Medulla oblongata (tissue), 1 donor: ENCODE data around the gene LRRC4B.

Source experiments
- DNase-seq: peaks from one replicate; pipeline ENCODE4 v3.0.0-alpha.2; 2015; ENCODE audit errors: extremely low spot score

The LRRC4B gene

DNA sequence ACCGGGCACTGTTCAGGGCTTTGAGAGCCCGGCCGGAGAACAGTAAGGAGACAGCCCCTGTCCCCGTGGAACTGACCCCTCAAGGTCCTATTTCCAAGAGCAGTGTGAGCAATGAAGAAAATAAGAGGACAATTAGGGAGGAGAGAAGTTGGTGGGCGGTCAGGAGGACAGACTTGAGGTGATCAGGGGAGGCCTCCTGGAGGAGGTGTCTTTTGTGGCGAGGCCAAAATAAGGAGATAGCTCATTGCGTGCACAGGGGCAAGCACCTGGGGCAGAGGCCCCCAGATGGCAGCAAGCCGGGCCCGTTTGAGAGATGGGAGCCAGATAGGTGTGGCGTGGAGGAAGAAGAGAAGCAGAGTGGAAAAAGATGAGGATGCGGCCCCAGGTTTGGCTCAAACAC is 2.8 kb upstream of the LRRC4B start:
- no peak for DNase-seq

DNA sequence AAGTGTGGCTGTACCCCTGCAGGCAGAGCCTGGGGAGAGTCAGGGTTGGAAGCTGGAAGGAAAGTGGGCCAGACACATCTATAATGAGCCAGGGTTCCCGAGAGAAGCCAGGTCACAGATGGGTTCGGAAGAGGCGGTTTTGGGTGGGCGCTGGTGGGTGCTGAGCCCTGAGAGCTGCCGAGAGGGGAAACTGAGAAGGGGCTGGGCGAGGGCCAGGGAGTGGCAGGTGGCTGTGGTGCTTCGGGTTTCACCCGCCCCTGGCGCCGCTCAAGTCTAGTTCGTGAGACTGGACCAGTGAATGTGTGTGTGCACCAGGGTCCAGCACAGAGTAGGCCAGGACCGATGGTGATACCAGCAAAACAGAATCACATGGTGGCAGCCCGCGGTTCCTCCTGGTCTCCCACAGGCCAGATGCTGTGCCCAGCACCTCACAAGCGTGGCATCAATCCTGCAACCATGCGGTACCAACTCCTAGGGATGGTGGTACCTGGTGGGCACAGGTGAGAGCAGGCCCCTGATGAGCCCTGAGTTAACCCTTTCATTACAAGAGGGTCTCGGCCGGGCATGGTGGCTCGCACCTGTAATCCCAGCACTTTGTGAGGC is 1.8 kb upstream of the LRRC4B start:
- no peak for DNase-seq

DNA sequence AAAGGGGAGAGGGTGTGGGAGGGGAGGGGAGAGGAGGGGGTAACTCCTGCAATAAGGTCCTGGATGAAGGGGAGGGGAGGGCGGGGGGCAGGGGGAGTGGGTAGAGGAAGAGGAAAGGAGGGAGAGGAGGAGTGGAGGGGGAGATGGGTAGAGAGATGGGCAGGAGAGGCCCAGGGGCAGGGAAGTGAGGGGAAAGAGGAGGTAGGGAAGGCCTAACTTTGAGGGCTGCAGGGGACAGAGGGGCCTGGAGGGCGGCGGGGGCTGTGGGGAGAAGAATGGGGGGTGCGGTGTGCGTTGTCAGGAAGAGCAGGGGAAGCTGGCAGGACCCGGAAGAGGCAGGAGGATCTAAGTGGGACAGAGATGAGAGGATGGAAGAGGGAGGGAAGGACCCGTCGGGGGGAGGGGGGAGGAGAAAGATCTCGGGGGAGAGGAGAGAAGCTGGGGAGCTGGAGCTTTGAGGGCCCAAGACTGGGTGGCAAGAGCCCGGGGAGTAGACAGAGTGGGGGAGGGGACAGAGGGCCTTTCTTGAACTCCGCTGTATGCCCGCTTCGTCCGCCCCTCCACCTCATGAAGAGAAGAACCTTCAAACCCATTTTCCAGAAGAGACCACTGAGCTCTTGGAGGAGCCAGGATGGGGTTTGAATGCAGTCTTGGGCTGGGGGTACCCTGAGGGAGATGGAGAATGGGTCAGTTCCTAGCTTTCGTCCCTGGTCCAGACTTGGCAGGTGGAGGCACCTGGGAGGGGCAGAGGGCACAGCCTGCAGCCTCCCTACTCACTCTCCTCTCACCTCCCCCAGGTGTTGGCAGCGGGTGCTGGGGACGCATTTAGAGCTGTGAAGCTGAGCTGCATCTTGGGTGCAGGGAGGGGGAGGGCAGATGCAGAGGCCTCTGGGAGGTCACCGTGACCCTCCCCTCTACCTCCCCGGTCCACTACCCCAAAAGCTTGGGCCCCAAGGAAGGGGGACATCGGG is 778 bp upstream of the LRRC4B start:
- no peak for DNase-seq

DNA sequence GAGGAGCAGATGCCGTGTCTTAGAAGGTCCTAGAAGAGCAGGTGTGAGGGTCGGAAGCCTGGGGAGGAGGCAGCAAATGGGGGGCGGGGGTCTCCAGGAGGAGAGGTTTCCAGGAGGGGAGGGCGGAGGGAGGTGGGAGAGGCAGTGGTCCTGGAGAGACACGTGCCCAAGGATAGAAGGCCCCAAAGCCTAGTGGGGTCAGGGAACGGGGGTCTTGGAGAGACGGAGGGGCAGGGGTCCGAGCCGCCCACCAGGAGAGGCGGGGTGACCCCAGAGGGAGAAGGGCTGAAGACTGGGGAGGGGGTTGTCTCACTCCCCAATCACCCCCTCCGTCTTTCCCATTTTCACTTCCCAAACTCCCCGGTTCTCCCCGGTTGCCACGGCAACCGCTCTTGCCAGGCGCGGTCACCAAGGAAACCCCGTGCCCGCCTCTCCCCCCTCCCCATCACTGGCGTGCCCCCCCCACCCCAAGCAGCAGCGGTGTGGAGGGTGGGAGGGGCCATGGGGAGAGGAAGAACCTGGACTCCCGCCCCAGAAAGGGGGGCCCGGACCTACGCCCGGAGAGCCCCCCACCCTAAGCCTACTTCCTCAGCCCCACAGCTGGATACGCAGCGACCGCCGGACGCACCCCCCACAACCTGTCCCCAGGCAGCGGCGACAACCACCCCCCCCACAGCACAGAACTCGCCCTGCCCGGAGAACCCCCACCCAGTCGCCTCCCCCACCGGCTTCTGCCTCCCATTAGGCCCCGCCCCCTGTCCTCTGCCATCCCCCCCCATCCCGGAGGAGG is 988 bp downstream of the LRRC4B start:
- DNase-seq: peak; percentile 53

DNA sequence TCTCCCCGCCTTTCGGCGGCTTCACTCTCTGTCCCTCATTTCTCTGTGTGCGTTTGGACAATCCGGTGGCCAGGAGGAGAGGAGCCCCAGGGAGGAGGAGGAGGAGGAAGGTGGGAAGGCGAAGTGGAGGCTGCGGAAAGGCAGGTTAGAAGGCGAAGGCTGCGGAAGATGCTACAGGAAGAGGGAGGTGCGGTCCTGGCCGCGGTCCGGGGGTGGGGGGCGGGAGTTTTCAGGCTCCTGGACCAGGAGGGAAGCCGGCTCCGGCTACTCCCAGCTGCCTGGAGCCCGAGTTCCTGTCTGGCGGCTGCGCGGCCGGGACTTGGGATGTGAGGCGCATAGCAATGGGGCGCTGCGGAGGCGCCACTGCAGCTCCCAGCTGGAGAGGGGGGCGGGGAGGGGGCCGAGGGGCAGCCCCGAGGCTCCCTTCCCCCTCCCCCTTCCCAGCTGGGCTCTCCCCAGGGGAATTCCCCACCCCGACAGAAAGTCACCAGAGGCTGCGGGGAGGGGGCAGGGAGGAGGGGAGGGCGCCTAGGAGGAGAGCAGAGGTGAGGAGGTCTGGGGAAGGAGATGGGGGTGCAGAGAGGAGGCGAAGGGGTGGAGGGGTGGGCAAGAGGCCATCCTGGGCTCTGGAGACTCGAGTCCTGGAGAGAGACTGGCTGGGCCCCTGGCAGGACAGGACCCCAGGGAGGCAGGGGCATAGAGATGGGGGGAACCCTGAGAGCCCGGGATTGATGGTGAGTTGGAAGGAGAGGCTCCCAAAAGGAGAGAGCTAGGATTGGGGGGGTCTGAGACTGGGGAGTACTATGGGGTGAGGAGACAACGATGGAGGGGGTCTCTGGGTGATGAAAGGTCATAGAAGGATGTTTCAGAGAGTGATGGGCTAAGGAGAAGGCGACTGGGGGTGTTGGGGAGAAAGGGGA is 2.0 kb downstream of the LRRC4B start:
- DNase-seq: peak; percentile 80

DNA sequence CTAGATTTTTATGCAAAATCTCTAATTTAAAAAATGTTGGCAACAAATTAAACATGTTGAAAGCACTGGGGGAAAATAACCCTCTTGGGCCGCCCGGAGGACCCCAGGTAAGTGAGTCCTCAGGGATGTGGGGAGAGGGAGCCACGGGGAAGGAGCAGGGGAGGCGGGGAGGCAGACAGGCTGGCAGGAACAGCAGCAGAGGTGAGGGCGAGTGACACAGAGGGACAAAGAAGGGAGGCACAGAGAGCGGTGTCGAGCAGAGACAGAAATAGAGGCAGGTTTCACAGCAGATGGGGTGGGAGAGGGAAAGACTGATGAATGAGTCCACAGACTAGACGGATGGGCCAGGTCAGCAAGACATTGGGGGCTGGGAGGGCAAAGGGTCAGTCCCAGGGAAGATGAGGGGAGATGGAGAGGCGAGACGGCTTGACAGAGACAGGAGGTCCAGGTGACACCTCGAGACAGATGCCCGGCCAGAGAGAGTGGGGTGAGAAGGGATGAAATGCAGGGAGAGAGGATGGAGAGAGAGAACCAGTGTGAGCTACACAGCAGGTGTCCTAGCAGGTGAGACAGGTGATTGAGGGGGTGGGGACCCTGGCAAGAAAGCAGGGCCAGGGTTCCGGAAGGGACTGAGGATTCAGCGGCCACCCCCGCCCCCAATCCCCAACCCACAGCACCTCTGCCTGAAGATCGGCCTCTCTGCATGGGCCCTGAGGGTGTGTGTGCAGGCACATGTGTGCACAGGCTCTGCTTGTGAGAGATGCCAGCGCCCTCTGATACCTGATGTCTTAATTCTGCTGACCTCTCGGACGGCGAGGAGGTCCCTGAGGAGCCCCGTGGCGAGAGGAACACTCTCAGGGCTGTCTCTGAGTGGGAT is 3.8 kb downstream of the LRRC4B start:
- DNase-seq: no peak

DNA sequence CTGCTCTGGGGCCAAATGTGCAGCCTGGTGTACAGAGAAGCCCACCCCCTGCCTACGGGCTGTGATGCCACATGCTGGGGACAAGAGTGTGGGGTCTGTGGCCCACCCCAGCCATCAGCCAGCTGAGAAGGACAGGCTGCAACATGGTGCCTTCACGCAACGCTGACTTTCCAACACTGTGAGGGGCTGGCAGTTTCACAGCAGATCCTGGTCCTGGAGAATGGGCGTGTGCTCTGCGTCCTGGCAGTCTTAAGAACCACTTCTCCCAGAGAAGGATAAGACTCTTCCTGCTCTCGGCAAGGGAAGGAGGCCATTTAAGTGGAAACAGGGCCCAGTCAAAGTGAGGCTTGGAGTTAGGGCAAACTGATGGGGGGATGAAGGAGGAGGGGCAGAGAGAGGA is 4.6 kb downstream of the LRRC4B start:
- no peak for DNase-seq

DNA sequence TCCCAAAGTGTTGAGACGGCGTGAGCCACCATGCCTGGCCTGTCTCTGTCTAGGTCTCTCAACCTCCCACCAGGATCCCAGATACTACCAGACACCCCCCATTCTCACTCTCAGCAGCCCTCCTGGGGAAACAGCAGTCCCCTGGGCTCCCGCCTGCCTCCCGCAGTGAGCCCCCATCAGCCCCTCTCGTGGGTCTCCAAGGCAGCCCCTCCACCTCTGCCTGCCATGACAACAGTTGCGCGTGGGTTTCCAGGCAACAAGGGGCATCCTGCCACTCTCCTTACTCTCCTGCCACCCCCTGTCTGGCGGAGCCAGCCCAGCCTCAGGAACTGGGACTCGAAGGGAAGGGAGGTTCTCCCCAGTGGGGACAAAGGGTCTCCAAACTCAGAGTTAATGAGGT is 5.2 kb downstream of the LRRC4B start:
- DNase-seq: no peak

DNA sequence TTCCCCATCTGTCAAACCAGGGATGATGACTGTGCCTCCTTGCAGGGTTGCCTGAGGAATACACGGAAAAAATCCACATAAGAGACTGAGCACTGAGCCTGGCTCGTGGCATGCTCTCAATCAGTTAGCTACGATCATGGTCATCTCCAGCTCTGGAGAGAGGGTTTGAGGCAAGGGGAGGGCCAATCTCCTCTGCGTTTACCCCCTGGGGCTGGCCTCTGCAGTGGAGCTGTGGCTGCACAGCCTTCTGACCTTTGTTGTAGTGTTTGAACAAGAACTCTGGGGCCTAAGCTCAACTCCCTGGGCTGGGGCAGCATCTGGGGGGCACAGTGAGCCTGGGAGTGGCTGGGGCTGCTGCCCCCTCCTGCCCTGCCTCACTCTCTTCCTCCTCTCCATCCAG is 5.9 kb downstream of the LRRC4B start:
- DNase-seq: no peak

DNA sequence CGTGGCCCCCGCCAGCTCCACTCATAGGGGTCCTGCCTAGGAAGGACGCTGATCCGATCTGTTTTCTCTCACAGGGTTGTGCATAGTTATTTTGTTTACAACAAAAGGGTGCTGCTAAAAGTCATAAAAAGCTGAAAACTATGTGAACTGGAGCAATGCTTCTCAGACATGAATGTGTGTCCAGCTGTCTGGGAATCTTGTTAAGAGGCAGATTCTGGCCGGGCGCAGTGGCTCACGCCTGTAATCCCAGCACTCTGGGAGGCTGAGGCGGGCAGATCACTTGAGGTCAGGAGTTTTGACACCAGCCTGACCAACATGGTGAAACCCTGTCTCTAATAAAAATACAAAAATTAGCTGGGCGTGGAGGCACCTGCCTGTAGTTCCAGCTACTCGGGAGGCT is 8.6 kb downstream of the LRRC4B start:
- no peak for DNase-seq

DNA sequence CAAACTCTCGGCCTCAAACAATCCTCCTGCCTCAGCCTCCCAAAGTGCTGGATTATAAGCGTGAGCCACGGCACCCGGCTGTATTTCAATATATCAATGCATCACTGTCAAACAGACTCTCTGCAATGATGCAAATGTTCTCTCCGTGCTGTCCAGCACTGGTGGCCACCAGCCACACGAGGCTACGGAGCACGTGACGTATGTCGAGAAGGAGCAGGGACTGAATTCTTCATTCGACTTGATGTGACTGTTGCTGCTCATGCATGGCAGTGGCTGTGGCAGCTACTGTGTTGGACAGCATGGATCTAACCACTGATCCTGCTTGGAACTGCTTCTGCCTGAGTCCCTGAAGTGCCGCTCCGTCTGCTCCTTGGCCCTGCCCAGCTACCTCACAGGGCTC is 9.8 kb downstream of the LRRC4B start:
- no peak for DNase-seq

DNA sequence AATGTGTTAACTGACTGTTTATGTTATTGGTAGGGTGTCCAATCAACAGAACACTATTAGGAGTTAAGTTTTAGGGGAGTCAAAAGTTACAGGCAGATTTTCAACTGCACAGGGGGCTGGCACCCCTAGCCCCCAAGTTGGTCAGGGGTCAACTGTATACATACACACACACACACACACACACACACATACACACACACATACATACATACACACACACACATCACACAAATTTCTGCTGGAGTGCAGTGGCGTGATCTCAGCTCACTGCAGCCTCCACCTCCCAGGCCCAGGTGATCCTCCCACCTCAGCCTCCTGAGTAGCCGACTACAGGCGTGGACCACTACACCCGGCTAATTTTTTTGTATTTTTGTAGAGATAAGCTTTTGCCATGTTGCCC is 10.2 kb downstream of the LRRC4B start:
- DNase-seq: no peak

DNA sequence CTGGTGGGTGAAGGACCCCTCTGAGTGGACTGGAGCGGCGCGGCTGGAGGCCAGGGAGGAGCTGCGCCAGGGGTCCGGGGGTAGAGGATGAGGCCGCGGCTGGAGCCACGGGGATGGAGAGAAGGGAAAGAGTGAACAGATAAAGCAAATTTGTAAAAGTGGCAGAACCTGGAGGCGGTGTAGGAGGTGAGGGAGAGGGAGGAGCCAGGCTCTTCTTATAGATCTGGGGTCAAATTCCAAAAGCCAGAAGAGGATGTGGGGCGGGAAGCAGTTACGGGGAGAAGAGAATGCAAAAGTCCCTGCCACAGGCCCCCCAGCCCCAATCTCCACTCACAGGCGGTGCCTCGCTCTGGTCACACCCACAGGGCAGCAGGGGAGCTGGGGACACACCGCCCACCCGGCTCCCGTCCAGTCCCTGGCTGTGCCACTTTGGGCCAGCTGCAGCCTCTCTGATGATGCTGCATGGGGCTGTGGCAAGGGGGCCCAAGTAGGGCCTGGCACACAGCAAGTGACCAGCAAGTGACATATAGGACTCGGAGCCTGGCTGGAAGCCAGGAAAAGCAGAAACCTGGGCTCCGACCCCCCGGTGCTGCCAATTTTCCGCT is 11.1 kb downstream of the LRRC4B start:
- no peak for DNase-seq

DNA sequence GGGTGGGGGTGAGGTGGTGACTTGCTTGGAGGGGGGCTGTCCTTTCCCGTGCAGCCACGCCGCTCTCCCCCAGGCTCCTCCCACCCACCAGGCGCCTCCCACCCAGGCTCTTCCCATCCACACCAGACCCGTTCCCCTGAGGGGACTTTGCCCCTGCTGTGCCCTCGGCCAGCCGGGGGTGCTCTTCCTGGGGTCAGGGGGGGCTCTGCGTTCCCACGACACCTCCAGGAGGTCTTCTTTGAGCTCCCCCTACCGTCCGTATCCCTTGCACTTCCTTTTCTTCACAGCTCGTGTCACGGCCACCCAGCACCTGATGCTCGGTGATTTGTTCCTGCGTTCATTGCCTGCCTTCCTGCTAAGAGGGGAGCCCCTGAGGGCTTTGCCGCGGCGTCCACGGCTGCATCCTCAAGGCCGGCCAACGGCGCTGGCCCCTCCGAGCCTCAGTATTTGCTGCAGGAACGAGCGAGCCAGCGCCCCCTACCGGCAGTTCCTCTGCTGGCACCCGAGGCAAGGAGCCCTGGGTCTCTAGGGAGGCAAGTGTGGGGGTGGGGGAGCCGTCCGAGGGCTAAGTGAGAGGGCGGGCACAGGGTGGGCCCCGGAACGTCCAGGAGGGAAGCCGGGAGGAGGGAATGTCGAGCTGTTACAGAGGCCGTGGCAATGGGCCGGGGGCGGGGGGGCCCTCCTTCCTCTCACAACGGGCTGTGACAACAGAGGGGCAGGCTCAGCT is 11.8 kb downstream of the LRRC4B start:
- peak; percentile 81 for DNase-seq

DNA sequence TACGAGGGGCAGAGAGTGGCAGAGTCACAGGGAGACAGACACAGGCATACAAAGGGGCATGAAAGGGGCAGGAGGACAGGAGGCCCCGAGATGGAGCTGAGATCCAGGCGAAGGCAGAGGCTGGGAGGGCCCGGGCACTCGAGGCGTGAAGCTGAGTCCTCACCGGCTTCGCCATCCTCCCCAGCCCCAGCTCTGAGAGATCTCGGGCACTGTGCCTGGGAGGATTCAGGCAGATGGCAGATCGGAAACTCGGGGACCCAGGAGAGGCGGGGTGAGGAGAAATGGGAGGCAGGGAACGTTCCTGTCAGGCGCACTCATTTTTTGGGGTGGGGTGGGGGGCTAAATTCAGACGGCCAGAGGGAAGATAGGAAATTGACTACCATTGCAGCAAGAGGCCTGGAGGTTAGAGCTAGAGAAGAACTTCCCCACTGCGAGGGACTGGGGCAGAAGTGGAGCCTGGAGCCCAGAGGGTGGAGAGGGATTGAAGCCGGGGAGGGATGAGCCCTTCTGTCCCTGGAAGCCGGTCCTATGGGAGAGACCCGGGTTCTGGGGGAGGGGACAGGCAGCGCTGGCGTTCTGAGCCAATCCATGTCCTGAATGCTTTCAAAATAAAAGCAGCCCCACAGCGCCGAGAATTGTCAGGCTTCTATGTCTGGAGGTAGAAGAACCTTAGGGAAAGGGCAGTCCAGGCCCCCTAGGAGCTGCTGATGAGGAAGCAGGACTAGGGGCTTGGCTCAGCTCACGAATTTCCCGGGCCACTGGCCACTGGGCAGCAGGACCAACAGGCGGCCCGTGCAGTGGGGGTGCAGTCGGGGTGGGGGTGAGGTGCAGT is 12.6 kb downstream of the LRRC4B start:
- peak; percentile 33 for DNase-seq

DNA sequence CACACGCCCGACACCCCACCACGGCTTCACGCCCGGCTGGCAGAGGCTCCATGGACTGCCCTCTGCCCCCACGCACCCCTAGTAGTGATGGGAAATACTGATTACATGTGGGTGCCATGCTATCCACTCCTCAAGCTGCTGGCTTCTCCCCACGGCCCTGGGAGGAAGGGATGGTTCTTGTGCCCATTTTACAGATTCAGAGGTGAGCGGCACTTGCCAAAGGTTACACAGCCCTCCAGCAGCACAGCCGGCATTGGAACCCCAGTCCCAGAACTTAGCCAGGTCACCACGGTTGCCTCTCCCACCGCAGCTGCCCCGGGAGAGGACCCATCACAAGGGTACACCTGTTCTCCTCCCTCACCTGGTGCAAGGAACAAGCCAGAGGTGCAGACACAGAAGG is 13.2 kb downstream of the LRRC4B start:
- no peak for DNase-seq

DNA sequence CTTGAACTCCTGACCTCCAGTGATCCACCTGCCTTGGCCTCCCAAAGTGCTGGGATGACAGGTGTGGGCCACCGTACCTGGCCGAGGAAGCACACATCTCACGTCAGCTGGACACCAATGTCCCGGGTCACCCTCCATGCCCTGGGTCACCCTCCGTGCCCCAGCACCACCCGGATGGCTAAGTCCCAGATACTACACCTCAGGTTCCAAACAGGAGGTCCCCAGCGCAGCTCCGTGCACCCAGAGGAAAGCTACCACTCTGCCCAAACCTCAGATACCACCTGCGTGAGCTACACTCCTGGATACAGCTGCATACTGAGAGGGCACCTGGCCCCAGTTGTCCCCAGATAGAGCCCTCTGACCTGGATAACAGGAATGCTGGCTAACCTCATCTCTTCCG is 14.0 kb downstream of the LRRC4B start:
- DNase-seq: no peak

DNA sequence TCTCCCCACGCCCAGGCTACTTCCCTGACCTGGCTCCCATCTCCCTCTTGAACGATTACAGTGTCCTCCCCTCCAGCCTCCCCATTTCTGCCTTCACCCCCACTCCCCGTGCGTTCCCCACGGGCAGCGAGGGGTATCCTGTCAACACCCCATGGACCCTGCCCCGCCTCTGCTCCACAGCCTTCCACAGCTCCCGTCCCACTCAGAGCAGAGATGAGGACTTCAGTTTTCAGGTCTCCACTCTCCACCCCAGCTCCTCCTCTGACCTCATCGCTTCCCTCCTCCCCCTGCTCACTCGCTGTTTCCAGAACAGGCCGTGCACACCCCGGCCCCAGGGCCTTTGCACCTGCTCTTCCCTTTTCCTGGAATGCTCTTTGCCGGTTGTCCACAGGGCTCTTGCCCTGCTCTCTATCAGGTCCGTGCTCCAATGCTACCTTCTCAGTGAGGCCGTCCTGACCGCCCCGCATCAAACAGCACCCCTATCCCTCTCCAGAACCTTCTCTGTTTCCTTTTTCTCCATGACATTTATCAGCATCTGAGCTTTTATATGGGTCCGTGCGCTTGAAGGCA is 15.0 kb downstream of the LRRC4B start:
- DNase-seq: no peak
